Gastrocnemius medialis (tissue), 4 donors: Measurements from ENCODE around the gene FEV. TPM values are rescaled to one million over a fixed set of nuclear protein-coding genes. Genes with fewer than 3 reads are reported as not detected.

Experiments
- ATAC-seq, 2 donors: fragments of 150-250 bp; one replicate each; pipeline ENCODE4 v1.9.1; 2016
- DNase-seq, 2 donors: peaks; one replicate each; pipeline ENCODE4 v3.0.0-alpha.2; 2019
- H3K27ac ChIP-seq, 4 donors: fragments of 200-600 bp; sonication (generic); 1 replicate in 1 of 4; 2 replicates in 3 of 4; pipeline ENCODE4 v1.5.1; 2016 to 2018; ENCODE audit warnings: mild to moderate bottlenecking in 2 of 4, moderate library complexity in 1 of 4
- H3K27me3 ChIP-seq, 3 donors: fragments of 200-600 bp; sonication (generic) in 2 of 3; 1 replicate in 1 of 3; 2 replicates in 2 of 3; pipeline versions ENCODE4 v1.5.1 to v1.6.0; 2016 to 2019; ENCODE audit warnings: mild to moderate bottlenecking in 1 of 3, moderate library complexity in 1 of 3
- H3K36me3 ChIP-seq, 2 donors: fragments of 200-600 bp; sonication (generic) in 1 of 2; one replicate each; pipeline ENCODE4 v1.5.1; 2017 to 2018
- H3K4me1 ChIP-seq, 2 donors: fragments of 200-600 bp; sonication (generic) in 1 of 2; one replicate each; pipeline ENCODE4 v1.5.1; 2016 to 2017; ENCODE audit warnings: mild to moderate bottlenecking in 2 of 2
- H3K4me3 ChIP-seq, 4 donors: fragments of 200-600 bp; sonication (generic) in 3 of 4; 1 replicate in 1 of 4; 2 replicates in 3 of 4; pipeline ENCODE4 v1.5.1; 2016 to 2019; ENCODE audit warnings: mild to moderate bottlenecking in 2 of 4
- H3K9me3 ChIP-seq, 3 donors: fragments of 200-600 bp; sonication (generic) in 2 of 3; 1 replicate in 1 of 3; 2 replicates in 2 of 3; pipeline ENCODE4 v1.5.1; 2016 to 2019
- POLR2A ChIP-seq, 2 donors: fragments of 450-650 bp; IDR thresholded peaks; one replicate each; pipeline ENCODE4 v1.6.1; 2017; ENCODE audit warnings: antibody characterized with exemption in 2 of 2, mild to moderate bottlenecking in 2 of 2, moderate library complexity in 2 of 2
- in situ Hi-C, 4 donors: fragments of 200-750 bp; cut with MboI; loops; one replicate each; pipeline versions ENCODE4 v1.15.0 to v1.8.0; 2017; ENCODE audit warnings: low sequenced_read_pairs in 4 of 4
- intact Hi-C: fragments of 100-400 bp; cut with DNase I; formaldehyde crosslinking; loops from one replicate; pipeline ENCODE4 v1.15.1; 2023; ENCODE audit warnings: low total_unique reads
- total RNA-seq, 4 donors: library from RNA; depleted of rRNA; stranded (reverse); fragments of >200 nt; gene quantifications; one replicate each; pipeline versions ENCODE4 v1.1.0 to v1.2.3, GENCODE V29; 2016
- TF ChIP-seq, protein P1 (sequence below), 5 experiments: fragments of 450-650 bp in 3 of 5; fragments of 200-600 bp in 2 of 5; sonication (generic) in 2 of 5; IDR thresholded peaks in 4 of 5; conservative IDR thresholded peaks in 1 of 5; 1 replicate in 4 of 5; 2 replicates in 1 of 5; pipeline ENCODE4 v1.5.1; 2016 to 2019; ENCODE audit warnings: antibody characterized with exemption in 5 of 5, mild to moderate bottlenecking in 3 of 5, moderate library complexity in 3 of 5

The FEV gene
- total RNA-seq, 4 donors from 2014 or later = not detected

DNA sequence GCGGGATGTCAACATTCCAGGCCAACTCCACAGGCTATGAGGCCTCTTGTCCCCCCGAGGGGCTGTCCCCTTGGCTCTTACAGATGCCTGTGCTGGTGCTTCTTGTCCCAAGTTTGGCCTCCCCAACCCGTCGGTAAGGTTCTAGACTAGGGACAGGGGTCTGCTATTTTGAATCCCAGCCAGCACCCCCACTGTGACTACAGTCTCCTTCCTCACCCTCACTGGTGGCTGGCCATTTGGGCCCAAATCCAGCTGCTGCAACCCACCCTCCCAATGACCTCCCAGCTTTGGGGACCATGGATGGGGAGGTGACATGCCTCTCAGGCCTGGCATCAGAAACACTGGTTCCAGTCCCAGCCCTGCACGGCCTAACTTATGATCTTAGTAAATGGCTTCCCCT, 37.6 kb upstream of the FEV start:
- H3K4me3 ChIP-seq = no peak overlapping the region
- no peaks in the 10 kb centered on the region for H3K36me3 ChIP-seq
- H3K9me3 ChIP-seq = no peaks in the 10 kb centered on the region
- in situ Hi-C loops (loop anchor here in 1 of 4 donors (10.0 to 25.0 kb wide), 2 partner anchors 132 to 290 kb away; partner anchors contain the start of gene PTPRN), intact Hi-C loops (no loop called here)
- no peak overlapping the region for H3K27ac ChIP-seq
- no peaks in the 10 kb centered on the region for H3K27me3 ChIP-seq
- no peaks in the 10 kb centered on the region for H3K4me1 ChIP-seq
- TF ChIP-seq POLR2A (IDR thresholded peaks at IDR 0.05) = no peak
- TF ChIP-seq, protein P1, sequence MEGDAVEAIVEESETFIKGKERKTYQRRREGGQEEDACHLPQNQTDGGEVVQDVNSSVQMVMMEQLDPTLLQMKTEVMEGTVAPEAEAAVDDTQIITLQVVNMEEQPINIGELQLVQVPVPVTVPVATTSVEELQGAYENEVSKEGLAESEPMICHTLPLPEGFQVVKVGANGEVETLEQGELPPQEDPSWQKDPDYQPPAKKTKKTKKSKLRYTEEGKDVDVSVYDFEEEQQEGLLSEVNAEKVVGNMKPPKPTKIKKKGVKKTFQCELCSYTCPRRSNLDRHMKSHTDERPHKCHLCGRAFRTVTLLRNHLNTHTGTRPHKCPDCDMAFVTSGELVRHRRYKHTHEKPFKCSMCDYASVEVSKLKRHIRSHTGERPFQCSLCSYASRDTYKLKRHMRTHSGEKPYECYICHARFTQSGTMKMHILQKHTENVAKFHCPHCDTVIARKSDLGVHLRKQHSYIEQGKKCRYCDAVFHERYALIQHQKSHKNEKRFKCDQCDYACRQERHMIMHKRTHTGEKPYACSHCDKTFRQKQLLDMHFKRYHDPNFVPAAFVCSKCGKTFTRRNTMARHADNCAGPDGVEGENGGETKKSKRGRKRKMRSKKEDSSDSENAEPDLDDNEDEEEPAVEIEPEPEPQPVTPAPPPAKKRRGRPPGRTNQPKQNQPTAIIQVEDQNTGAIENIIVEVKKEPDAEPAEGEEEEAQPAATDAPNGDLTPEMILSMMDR (IDR thresholded peaks at IDR 0.05 in 4 of 5, conservative IDR thresholded peaks at IDR 0.05 in 1 of 5) = no peak
- no peak for DNase-seq
- no peak for ATAC-seq

DNA sequence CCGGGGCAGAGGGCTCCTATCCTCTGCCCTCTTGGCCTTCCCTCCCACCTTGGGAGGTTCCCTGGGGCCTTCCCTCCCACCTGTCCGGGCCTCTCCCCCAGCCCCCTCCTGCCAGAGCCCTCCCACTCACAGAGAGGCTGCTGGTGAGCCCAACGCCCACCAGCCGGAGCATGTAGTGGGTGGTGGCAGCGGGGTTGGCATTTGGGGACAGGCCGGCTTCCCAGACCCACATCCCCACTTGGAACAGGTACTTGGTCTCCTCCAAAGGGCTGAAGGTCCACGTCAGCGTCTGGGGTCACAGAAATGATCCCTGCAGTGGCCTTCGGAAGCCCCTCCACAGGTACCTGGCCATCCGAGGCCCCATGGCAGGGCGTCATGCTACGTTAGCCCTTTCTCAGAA, 37.1 kb upstream of the FEV start:
- Histone ChIP-seq H3K4me3 (no peak overlapping the region), H3K4me1 (no peaks in the 10 kb centered on the region), H3K27me3 (no peaks in the 10 kb centered on the region), H3K36me3 (no peaks in the 10 kb centered on the region), H3K27ac (no peak overlapping the region), H3K9me3 (no peaks in the 10 kb centered on the region)
- in situ Hi-C loops (loop anchor here in 1 of 4 donors (10.0 to 25.0 kb wide), 2 partner anchors 133 to 290 kb away; partner anchors contain the start of gene PTPRN), intact Hi-C loops (no loop called here)
- DNase-seq (no peak), ATAC-seq (no peak)
- TF ChIP-seq, protein P1 (IDR thresholded peaks at IDR 0.05 in 4 of 5, conservative IDR thresholded peaks at IDR 0.05 in 1 of 5) = no peak
- no peak for TF ChIP-seq POLR2A (IDR thresholded peaks at IDR 0.05)

DNA sequence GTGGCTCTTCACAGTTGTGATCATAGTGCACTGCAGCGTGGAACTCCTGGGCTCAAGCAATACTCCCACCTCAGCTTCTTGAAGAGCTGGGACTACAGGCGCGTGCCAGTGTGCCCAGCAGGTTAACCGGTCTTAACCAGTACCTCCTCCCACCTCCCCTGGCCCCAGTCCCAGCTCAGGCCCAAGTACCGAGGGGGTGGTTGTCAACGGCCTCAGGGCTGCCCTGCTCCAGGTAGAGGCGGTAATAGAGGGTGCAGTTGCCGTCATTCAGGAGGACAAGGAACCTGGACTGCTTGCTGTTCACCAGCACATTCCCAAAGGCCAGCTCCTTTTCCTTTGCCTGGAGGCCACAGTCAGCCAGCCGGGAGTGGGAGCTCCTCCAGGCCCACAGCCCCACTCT, 36.6 kb upstream of the FEV start:
- no peak overlapping the region for H3K27ac ChIP-seq
- H3K27me3 ChIP-seq = no peaks in the 10 kb centered on the region
- no peaks in the 10 kb centered on the region for H3K9me3 ChIP-seq
- TF ChIP-seq POLR2A (IDR thresholded peaks at IDR 0.05) = no peak
- TF ChIP-seq, protein P1 (IDR thresholded peaks at IDR 0.05 in 4 of 5, conservative IDR thresholded peaks at IDR 0.05 in 1 of 5) = no peak
- no peak for DNase-seq
- ATAC-seq = no peak
- no peaks in the 10 kb centered on the region for H3K36me3 ChIP-seq
- no peaks in the 10 kb centered on the region for H3K4me1 ChIP-seq
- intact Hi-C loops (no loop called here), in situ Hi-C loops (loop anchor here in 1 of 4 donors (10.0 to 25.0 kb wide), 2 partner anchors 133 to 291 kb away; partner anchors contain the start of gene PTPRN)
- no peak overlapping the region for H3K4me3 ChIP-seq

- Histone ChIP-seq H3K4me3 (no peak overlapping the region), H3K36me3 (no peaks in the 10 kb centered on the region), H3K27ac (no peak overlapping the region), H3K27me3 (no peaks in the 10 kb centered on the region), H3K9me3 (no peaks in the 10 kb centered on the region), H3K4me1 (no peaks in the 10 kb centered on the region)
- ATAC-seq (no peak), DNase-seq (no peak)
- TF ChIP-seq POLR2A (IDR thresholded peaks at IDR 0.05) = no peak
- TF ChIP-seq, protein P1 (IDR thresholded peaks at IDR 0.05 in 4 of 5, conservative IDR thresholded peaks at IDR 0.05 in 1 of 5) = no peak
- intact Hi-C loops = no loop called here
- in situ Hi-C loops = loop anchor here in 1 of 4 donors (10.0 to 25.0 kb wide), 2 partner anchors 134 to 292 kb away; partner anchors contain the start of gene PTPRN
Measured at GRCh38 chr2:219020604-219021365, 35.8 kb upstream of the FEV start.
